ENCODE measurements around the gene TPP2. TPM values are rescaled to one million over a fixed set of nuclear protein-coding genes. Genes with fewer than 3 reads are reported as not detected.

TPP2 gene
- polyA plus RNA-seq, 4 donors = 10.5 to 39.8 (median 15.4) TPM

GRCh38 chr13:102721800-102722231 is 125.0 kb downstream of the TPP2 start:
- Histone ChIP-seq H3K9me3 (ENCODE audit: control insufficient read depth in 2 of 2, insufficient read depth in 1 of 2, low read depth in 1 of 2, low read length in 1 of 2) (no peaks in the 10 kb centered on the region), H3K4me1 (ENCODE audit: control insufficient read depth in 3 of 3, insufficient read depth in 2 of 3, low read depth in 1 of 3, low read length in 2 of 3) (no peaks in the 10 kb centered on the region), H3K36me3 (ENCODE audit: control insufficient read depth in 3 of 3, insufficient read depth in 2 of 3, low read depth in 1 of 3, low read length in 3 of 3) (no peaks in the 10 kb centered on the region), H3K27ac (ENCODE audit: low read depth in 1 of 3, low read length in 2 of 3) (no peak overlapping the region), H3K27me3 (ENCODE audit: control insufficient read depth in 3 of 3, insufficient read depth in 3 of 3, low read length in 3 of 3) (peaks cover 0 to 2% (median 0%) of the 10 kb centered on the region in 3 donors), H3K4me3 (ENCODE audit: low read depth in 1 of 3, low read length in 3 of 3) (no peak overlapping the region)
- DNase-seq = no peak
- FAIRE-seq = no peak
- 41 to 85% (median 43%) methylated on average over 1 of the region's 1 CpG for WGBS, 3 donors

GRCh38 chr13:102724923-102725322 is 128.1 kb downstream of the TPP2 start:
- DNase-seq = peak; percentile 14 to 26
- WGBS, 3 donors = 68 to 85% (median 77%) methylated on average over 6 of the region's 6 CpGs

GRCh38 chr13:102726430-102726829 is 129.6 kb downstream of the TPP2 start:
- Histone ChIP-seq H3K4me3 (ENCODE audit: low read depth in 1 of 3, low read length in 3 of 3) (no peak overlapping the region), H3K9me3 (ENCODE audit: control insufficient read depth in 2 of 2, insufficient read depth in 1 of 2, low read depth in 1 of 2, low read length in 1 of 2) (no peaks in the 10 kb centered on the region), H3K4me1 (ENCODE audit: control insufficient read depth in 3 of 3, insufficient read depth in 2 of 3, low read depth in 1 of 3, low read length in 2 of 3) (no peaks in the 10 kb centered on the region), H3K27me3 (ENCODE audit: control insufficient read depth in 3 of 3, insufficient read depth in 3 of 3, low read length in 3 of 3) (no peaks in the 10 kb centered on the region), H3K27ac (ENCODE audit: low read depth in 1 of 3, low read length in 2 of 3) (no peak overlapping the region), H3K36me3 (ENCODE audit: control insufficient read depth in 3 of 3, insufficient read depth in 2 of 3, low read depth in 1 of 3, low read length in 3 of 3) (no peaks in the 10 kb centered on the region)
- FAIRE-seq (no peak), DNase-seq (peak; percentile 11 to 26)
- WGBS, 3 donors = 50 to 80% (median 62%) methylated on average over 2 of the region's 2 CpGs

More at GRCh38 chr13:102724923-102725322, 128.1 kb downstream of the TPP2 start:
- no peak overlapping the region for H3K27ac ChIP-seq (ENCODE audit: low read depth in 1 of 3, low read length in 2 of 3)
- no peaks in the 10 kb centered on the region for H3K4me1 ChIP-seq (ENCODE audit: control insufficient read depth in 3 of 3, insufficient read depth in 2 of 3, low read depth in 1 of 3, low read length in 2 of 3)
- no peaks in the 10 kb centered on the region for H3K36me3 ChIP-seq (ENCODE audit: control insufficient read depth in 3 of 3, insufficient read depth in 2 of 3, low read depth in 1 of 3, low read length in 3 of 3)
- no peaks in the 10 kb centered on the region for H3K9me3 ChIP-seq (ENCODE audit: control insufficient read depth in 2 of 2, insufficient read depth in 1 of 2, low read depth in 1 of 2, low read length in 1 of 2)
- FAIRE-seq = no peak
- H3K4me3 ChIP-seq (ENCODE audit: low read depth in 1 of 3, low read length in 3 of 3) = no peak overlapping the region
- H3K27me3 ChIP-seq (ENCODE audit: control insufficient read depth in 3 of 3, insufficient read depth in 3 of 3, low read length in 3 of 3) = no peaks in the 10 kb centered on the region

Other genes with a start within 250 kb of the TPP2 start
- gene FGF14, start 194.9 kb upstream of the TPP2 start, polyA plus RNA-seq = under 1 TPM in 3 of 4 donors, not detected in 1; under 0.01 to 0.74 (median 0.31) TPM
- gene METTL21C, start 98.1 kb downstream of the TPP2 start, polyA plus RNA-seq = under 1 TPM in 1 of 4 donors, not detected in 3; 0.04 TPM
- 10 to 100 TPM in 2 of 4 donors, 1 to 10 TPM in 2; 8.0 to 15.5 (median 9.8) TPM for gene TEX30, start 176.8 kb downstream of the TPP2 start, polyA plus RNA-seq
- 10 to 100 TPM in 1 of 4 donors, 1 to 10 TPM in 1, under 1 TPM in 1, not detected in 1; 0.54 to 13.1 (median 3.6) TPM for gene POGLUT2, start 202.0 kb downstream of the TPP2 start, polyA plus RNA-seq
- 10 to 100 TPM in 2 of 4 donors, 1 to 10 TPM in 2; 7.3 to 35.6 (median 11.6) TPM for gene BIVM, start 202.1 kb downstream of the TPP2 start, polyA plus RNA-seq
- gene ERCC5, start 249.0 kb downstream of the TPP2 start, polyA plus RNA-seq = 100 to 1,000 TPM in 1 of 4 donors, 10 to 100 TPM in 3; 40.7 to 112 (median 65.9) TPM

All from small intestine (tissue), 7 donors.